SKM-1 (cell line): ENCODE measurements around the gene FAM20C.

ENCODE experiments used
- DNase-seq: peaks from one replicate; lab custom pipeline; 2025; ENCODE audit not compliant: unreplicated experiment; lab: John Stamatoyannopoulos, UW

Gene FAM20C

DNA sequence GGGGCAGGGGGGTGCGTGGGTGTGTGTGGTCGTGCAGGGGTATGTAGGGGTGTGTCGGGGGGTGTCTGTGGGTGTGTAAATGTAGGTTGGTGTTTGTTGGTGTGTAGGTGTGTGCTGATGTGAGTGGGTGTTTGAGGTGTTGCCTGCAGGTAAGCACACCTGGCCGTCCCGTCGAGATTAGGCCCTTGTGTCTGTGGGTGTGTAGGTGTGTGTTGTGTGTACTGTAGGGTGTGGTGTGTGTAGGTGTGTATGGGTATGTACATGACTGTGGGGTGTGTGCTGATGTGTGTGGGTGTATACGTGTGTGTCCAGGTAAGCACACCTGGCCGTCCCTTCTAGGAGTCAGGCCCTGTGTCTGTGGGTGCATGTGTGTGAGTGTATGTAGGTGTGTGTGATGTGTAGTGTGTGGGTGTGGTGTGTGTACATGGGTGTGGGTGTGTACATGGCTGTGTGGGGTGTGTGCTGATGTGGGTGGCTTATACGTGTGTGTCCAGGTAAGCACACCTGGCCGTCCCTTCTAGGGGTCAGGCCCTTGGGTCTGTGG lies 15.8 kb downstream of the FAM20C start:
- no peak for DNase-seq

DNA sequence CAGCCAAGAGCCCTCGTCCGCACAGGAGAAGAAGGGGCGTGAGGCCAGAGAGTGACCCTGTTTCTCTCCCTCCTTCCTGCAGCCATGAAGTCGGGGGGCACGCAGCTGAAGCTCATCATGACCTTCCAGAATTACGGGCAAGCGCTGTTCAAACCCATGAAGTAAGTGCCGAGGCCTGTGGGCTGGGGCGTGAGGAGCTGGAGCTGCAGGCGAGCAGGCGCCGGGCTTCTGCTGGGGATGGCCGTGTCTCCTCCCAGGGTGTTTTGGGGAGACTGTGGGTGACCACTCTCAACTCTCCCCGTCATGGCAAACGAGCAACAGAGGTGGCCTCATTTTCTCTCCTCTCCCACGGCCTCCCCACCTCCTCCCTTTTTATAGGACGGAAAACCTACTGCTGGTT lies 16.4 kb downstream of the FAM20C start:
- DNase-seq, result no peak

DNA sequence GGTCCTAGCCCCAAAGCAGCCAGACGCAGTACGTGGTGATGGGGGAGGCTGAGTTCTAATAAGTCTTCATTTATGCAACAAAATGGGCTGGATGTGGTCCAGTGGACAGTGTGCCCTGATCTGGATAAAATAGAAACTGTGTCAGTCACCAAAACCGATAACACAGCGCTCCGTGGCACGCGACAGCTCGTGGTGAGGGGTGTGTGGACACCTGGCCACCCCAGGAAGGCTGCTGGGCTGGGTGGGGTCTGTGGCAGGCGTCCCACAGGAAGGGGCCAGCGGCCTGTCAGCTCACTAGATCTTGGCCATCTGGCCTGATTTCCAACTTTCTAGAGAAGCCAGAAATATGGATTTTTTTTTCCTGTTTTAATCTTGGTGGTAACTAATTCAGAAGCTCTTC lies 17.0 kb downstream of the FAM20C start:
- no peak for DNase-seq

- DNase-seq, result no peak
These were observed 17.5 kb downstream of the FAM20C start for GRCh38 chr7:209906-210305.

DNA sequence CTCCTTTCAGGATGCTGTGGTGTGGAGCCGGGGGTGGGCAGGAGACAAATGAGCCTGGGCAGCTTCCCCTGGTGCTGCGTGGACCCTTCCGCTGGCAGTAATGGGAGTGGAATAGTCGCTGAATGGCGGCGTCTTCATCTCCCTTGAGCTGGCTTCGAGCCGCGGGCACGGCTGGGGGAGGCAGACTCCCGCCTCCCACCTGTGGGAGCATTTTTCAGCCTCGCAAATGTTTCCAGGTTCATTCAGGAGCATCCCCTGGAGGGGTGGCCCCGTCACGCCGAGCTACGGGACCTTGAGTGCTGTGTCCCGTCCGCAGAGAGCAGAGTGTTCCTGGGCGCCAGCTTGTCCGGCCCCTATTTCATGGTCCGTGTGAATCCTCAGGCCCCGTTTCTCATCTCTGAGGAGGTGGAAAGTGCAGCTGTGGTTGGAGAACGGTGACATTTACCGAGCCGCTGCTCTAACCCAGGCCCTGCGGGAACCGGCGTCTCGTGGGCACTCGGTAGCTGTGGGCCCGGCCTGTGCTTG lies 18.1 kb downstream of the FAM20C start:
- no peak for DNase-seq

DNA sequence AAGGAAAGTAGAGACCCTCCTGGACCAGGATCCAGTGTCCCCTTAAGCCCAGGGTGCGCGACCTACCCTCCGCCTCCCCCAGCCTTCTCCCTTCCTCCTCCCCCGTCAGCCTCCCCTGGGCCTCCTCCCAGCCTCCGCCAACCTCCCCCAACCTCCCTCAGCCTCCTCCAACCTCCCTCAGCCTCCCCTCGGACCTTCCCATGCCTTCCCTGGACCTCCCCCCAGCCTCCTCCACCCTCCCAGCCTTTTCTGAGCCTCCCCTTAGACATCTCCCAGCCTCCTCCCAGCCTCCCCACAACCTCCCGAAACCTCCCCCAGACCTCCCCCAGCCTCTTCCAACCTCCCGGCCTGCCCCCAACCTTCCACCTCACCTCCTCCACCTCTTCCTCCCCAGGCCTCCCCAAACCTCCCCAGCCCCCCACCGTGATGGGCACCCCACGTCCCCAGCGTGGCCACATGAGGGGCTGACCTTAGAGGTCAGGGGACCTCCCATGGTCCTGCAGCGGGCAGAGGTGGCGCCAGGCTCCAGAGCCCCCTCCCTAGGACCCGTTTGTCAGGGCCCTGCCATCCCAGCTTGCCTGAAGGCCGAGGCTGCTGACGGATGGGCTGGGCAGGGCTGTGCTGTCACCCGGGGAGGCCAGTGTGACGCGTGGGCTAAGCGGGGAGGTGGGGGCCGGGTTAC lies 18.8 kb downstream of the FAM20C start:
- no peak for DNase-seq

GRCh38 chr7:211715-212058 lies 19.3 kb downstream of the FAM20C start:
- DNase-seq, result no peak

GRCh38 chr7:212754-213153 lies 20.4 kb downstream of the FAM20C start:
- no peak for DNase-seq

GRCh38 chr7:213324-213993 lies 21.1 kb downstream of the FAM20C start:
- DNase-seq, result no peak

DNA sequence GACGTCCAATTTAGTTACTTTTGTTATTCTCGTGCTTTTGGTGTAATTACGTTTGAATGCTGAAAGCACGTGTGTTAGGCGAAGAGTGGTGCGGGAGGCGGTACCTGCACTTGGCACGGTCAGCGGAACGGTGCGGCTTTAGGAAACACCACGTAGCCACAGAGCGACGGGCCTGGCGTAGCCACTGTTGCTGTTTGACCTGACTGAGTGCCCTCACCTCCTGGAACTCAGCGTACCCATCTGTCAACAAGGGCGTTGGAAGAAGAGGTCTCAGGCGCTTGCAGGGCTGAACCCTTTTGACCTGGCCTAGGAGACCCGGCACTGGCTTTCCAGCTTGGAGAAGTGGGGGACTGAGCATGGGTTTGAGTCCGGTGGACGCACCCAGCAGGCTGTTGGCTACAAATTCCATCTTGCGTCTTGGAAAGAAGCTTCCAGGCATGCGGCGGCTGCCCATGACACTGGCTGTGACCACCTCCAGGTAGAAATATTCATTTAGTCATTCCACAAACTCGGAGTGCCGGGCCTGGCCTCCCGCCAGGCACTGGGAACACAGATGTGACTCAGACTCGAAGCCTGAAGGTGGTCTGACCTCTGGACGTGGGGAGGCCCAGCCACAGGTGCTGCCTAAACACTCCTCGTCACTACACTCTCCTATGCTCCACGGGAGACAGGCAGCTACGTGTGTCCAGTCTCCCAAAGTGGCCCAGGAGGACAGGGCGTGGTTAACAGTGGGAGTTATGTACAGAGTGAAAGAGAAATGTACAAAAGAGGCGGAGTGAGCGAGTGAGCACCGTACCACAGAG lies 22.2 kb downstream of the FAM20C start:
- no peak for DNase-seq

DNA sequence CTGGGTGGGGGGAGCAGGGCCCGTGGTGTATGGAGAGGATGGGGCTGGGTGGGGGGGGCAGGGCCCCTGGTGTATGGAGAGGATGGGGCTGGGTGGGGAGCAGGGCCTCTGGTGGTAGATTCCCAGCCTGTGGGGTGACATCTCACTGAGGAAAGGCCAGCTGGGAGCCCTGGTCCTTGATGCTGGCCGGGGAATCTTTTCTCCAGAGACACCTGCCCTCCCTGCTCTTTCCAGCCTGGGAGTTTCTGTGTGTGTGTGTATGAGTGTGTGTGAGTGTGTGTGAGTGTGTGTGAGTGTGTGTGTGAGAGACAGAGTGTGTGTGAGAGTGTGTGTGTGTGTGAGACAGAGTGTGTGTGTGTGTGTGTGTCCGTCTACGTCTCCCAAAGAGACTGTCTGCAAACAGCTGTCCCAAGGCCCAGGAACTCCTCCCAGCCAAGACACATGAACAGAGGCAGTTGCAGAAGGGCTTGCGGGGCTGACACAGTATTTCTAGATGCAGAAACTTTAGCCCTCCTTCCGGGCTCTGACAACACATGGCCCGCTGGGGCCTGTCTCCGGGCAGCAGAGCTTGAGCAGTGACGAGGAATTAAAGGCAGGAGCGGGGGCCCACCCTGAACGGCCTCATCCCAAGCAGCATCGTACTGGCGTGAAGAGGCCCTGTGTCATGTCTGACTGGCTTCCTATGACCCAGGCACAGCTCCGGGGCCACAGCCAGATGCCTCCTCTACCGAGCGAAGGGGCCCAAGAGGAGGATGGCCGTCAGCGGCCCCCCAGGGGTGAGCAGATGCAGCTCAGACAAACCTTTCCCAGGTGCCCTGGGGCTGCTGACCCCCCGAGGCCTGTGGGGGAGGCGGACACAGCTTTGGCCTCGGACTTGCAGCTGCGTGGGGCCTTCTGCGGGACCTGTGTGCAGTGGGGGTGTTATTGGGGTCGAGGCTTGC lies 24.3 kb downstream of the FAM20C start:
- DNase-seq, result no peak

DNA sequence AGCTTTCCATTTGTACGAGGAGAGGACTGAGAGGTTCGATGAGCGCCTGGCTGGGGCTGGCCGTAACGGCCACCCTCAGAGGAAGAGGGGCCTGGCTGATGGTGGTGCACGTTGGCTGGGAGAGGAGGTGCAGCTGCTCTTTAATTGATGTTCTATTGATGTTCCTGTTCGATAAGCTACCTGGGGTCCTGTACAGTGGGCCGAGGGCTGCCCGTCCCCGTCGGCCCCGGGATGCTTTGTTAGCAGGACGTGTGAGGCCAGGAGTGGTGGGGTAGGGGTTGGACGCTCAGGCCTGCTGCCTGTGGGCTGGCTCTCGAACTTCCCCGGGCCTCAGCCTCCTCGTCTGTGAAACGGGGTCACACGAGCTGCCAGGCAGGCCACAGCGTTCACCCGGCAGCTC lies 25.4 kb downstream of the FAM20C start:
- no peak for DNase-seq

DNA sequence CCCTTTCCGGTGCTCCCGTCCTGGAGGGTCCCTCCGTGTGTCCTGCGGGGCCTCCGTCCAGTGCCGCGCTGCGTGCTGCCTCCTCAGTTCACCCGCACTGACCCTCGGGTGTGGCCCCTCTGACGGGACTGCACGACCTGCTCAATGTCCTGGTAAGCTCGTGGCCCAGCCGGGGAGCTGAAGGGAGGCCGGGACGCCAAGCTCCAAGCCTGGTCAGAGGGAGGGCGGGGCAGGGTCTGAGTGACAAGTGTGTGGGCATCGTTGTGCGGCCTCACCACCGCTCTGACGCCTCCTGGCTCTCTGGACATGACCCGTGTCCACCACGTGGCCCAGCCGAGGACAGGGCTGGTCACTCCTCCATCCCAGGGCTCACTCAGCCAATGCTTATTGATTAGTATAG lies 25.9 kb downstream of the FAM20C start:
- no peak for DNase-seq

GRCh38 chr7:218896-219580 lies 26.7 kb downstream of the FAM20C start:
- no peak for DNase-seq

DNA sequence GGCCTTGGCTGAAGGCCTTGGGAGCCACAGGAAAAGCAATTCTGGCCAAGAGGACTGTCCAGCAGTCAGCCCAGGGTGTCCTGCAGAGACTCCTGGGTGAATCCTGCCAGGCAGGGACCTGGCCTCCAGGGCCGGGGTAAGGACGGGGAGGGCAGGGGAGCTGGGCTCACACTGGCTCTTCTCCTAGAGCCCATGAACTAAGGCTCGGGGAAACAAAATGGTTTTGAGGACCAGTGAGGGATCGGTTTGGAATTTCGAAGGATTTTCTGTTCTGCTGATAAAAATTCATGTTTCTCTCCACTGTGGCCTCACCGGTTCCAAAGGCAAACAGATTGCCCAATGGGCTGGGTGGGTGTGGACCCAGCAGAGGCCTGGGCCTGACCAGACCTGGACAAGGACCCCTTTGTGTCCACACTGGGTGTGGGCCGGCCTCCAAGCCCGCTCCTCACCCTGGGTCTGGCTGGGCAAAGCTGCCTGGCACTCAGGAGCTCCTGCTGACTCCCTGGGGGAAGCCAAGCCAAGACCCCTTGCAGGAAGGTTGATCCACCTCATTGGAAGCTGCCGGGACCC lies 27.3 kb downstream of the FAM20C start:
- DNase-seq, result no peak

DNA sequence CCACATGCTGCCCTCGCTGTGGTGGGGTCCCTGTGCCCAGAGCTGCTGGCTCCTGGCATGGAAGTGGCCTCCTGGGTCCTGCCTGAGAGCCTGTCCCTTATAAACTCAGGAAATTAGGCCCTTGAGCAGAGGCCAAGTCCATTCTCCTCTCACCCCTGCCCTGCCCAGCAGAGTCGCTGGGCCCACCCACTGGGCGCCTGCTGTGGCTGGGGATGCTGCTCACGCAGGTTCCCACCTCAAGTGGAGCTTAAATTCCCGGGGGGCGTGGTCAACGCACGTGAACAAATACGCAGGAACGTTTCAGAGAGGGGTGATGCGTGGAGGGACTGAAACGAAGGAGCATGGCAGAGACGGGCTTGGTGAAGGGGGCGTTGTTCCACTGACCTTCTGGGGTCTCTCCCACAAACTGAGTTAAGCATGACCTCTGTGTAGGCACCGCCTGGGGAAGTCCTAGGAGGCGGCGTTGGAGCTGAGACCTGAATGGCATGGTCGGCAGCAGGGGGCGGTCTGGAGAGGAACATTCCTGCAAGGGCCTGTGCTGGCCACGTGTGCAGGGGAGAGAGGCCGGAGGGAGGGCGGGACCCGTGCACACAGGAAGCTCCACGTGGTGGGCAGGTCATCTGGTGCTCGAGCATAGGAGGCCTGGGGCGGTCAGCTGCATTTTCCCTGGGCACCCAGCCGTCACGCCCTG lies 27.9 kb downstream of the FAM20C start:
- no peak for DNase-seq

DNA sequence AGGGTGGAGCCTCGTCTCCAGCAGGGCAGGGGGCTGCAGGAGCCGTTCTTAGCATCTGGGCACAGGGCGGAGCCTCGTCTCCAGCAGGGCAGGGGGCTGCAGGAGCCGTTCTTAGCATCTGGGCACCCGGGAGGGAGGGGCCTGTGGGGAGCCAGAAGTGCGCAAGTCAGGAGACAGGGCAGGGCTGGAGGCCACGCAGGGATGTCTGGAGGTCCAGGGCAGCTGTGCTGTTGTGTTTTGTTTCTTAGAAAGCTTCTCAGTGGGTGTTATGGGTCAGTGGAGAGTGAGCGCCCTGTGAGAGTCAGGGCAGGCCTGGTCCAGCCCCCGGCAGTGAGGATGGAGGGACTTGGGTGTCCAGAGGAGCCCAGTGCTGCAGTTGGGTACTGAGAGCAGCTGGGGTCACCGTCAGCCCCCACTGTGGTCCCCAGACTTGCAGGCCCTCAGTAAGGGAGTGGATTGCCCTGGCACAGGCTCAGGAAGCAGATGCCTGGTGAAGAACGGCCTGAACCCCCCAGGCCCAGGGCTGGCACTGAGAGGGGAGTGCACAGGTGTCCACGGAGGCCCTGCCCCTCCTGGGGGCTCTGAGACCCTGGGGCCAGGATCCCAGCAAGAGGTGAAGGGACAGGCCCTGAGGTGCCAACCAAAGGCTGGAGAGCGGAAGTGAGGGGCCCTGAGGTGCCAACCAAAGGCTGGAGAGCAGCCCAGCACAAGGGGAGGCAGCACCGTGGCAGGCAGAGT lies 29.8 kb downstream of the FAM20C start:
- no peak for DNase-seq

DNA sequence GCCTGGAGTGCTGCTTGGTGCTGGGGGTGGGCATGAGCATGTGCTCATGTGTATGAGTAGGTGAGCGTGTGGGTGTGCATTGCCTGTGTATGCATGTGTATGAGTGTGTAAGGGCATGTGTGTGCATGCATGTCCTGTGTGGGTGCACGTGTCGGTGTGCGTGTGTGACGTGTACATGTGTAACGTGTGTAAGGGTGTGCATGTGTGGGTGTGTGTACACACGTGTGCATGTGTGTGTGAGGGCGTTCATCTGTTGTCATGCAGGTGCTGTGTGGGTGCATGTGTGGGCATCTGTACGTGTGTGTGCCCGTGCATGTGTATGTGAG lies 30.3 kb downstream of the FAM20C start:
- DNase-seq, result no peak
